Activated CD4-positive, alpha-beta T cell treated with anti-CD3 and anti-CD28 coated beads for 1 hour (primary cell): Measurements from ENCODE around the gene LRIG2.
"Not testable (repeated sequence)": the region's sequence is repeated elsewhere in the genome, so short reads cannot be mapped to it uniquely, and the experiment has no call there.

ENCODE experiments used
- DNase-seq: peaks from one replicate; pipeline ENCODE4 v3.0.0-alpha.2; 2020

Gene LRIG2

GRCh38 chr1:113133038-113133437 lies 60.0 kb downstream of the LRIG2 start:
- DNase-seq: no peak

GRCh38 chr1:113133759-113134158 lies 60.8 kb downstream of the LRIG2 start:
- no peak for DNase-seq

- DNase-seq: no peak
These were observed 62.5 kb downstream of the LRIG2 start for GRCh38 chr1:113135460-113135859.

GRCh38 chr1:113136476-113136875 lies 63.5 kb downstream of the LRIG2 start:
- no peak for DNase-seq

GRCh38 chr1:113137563-113137962 lies 64.6 kb downstream of the LRIG2 start:
- no peak for DNase-seq

- no peak for DNase-seq
These were observed 65.8 kb downstream of the LRIG2 start for GRCh38 chr1:113138778-113139177.

GRCh38 chr1:113140176-113140575 lies 67.2 kb downstream of the LRIG2 start:
- DNase-seq: no peak

GRCh38 chr1:113140588-113141446 lies 67.8 kb downstream of the LRIG2 start:
- peak; percentile 26 for DNase-seq

- no peak for DNase-seq
These were observed 68.9 kb downstream of the LRIG2 start for GRCh38 chr1:113141650-113142473.

- DNase-seq: no peak
These were observed 69.8 kb downstream of the LRIG2 start for GRCh38 chr1:113142791-113143190.

GRCh38 chr1:113146242-113147072 lies 73.5 kb downstream of the LRIG2 start:
- DNase-seq: no peak

- DNase-seq: no peak
These were observed 74.2 kb downstream of the LRIG2 start for GRCh38 chr1:113147073-113147625.

- no peak for DNase-seq
These were observed 74.8 kb downstream of the LRIG2 start for GRCh38 chr1:113147826-113148225.

GRCh38 chr1:113150494-113150893 lies 77.5 kb downstream of the LRIG2 start:
- DNase-seq: not testable (repeated sequence)

- DNase-seq: no peak
These were observed 80.3 kb downstream of the LRIG2 start for GRCh38 chr1:113153116-113153803.

- DNase-seq: no peak
These were observed 83.4 kb downstream of the LRIG2 start for GRCh38 chr1:113156368-113156767.

GRCh38 chr1:113158743-113159142 lies 85.7 kb downstream of the LRIG2 start:
- DNase-seq: not testable (repeated sequence)

GRCh38 chr1:113166473-113166872 lies 93.5 kb downstream of the LRIG2 start:
- DNase-seq: no peak

GRCh38 chr1:113168946-113169345 lies 95.9 kb downstream of the LRIG2 start:
- no peak for DNase-seq

GRCh38 chr1:113169591-113169990 lies 96.6 kb downstream of the LRIG2 start:
- DNase-seq: no peak

- no peak for DNase-seq
These were observed 97.5 kb downstream of the LRIG2 start for GRCh38 chr1:113170519-113170918.

GRCh38 chr1:113178106-113178505 lies 105.1 kb downstream of the LRIG2 start:
- DNase-seq: no peak
